ENCODE measurements around the gene HEPACAM2.

HEPACAM2 gene

DNA sequence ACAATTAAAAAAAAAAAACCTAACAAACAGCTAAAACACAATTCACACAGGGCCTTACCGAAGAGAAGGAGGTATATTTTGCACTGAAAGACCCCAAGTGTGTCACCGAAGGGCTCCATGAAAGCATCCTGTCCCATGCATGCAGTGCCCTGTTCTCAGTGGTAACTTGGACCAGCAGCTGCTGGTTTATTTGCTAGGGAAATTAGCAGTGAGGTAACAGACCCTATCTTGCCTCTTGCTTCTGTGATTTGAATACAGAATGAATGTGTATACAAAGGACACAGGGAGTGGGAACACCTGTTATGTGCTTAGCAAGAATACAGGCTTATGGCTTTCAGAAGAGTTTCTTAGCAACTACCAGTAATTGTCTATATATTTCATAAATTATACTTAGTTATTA, at the start of gene HEPACAM2:
Gene HEPACAM2 (minus strand): TSS at position 160 of the 400 bp plus-strand sequence.
- DNase-seq, result no peak

- DNase-seq, result no peak
Observed at GRCh38 chr7:93265220-93265619, 39.0 kb upstream of the HEPACAM2 start.

DNA sequence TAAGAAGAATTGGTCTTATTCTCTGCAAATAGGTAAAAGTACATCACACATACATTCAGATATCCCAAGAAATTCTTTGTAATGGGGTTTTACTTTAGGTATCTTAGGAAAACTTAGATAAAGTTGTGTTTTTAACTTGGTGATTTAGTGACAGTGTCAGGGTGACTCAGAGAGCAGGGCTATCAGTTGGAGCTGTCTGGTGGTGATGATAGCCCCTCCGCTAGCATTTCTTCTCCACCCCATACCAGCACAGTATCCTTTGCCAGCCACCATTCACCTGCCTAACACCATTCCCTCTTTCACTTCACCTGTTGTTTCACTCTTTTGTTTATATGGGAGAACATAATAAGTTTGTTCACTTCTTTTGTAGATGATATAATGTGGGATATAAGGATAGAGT, 36.3 kb upstream of the HEPACAM2 start:
- DNase-seq, result no peak

GRCh38 chr7:93258661-93259060, 32.4 kb upstream of the HEPACAM2 start:
- no peak for DNase-seq

DNA sequence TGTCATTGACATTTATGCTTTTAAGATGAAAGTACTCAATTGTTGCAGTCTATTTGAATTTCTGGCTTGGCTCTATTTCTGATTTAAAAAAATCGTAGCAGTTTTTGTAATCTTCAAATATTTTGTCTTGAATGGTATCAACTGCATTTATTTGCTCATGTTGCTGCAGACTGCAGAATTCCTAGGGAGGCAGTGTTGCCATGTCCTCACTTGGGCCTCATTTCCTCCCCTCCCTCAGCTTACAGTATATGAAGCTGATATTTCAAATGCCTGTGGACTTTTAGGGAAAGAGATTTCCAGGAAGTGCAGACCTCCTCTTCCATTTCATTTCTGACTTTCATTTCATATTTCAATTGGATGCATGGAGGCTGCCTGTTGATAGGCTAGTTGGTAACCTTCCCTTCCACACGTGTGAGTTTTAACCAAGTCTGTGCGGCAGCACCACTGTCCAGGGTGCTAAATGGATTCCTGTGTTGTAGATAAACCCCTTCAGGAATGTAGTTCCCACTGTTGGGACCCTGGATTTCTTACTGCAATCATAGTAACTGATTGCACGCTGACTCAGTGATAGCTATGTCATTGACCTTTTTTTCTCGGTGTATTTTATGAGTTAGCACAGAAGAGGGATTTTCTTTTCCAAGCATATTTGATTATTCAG, 23.4 kb upstream of the HEPACAM2 start:
- DNase-seq, result no peak

DNA sequence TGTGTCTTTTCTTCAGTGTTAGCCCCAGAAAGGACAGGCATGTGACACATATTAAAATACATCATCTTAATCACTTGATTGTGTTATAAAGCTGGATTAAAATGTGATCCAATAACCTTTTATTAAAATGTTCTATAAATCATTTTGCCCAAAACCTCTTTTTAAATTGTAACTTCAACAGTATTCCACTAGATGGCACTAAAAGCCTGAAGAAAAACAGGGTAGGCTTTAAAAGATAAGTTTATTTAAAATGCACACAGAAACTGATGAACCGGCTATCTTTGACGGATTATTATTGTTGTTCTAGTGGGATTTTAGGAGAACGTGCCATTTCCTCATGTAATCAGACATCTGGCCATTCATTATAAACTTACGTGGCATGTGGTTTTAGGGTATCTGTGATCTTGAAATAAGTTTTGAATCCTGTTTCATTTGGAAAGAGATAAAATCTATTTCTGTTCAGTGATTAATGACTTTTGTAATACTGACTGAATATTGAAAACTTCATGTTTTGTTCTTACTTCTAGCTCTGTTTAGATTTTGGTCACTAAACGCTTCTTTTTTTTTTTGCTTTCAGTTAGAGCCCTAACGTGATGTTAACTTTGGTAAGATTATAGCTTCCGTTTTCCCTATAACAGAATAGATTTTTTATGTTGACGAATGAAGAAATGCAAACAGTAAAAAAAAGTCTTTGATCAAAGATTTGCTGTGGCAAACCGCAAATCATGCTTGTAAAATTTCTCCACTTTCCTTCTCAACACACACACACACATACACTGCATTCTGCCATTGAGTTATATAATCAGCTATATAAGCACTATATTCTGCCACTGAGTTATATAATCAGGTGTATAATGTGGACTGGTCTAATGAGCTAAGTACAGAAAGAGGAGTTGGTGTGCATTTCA, 19.5 kb upstream of the HEPACAM2 start:
- peak; percentile 6 to 41 for DNase-seq

GRCh38 chr7:93242106-93242505, 15.8 kb upstream of the HEPACAM2 start:
- no peak for DNase-seq

DNA sequence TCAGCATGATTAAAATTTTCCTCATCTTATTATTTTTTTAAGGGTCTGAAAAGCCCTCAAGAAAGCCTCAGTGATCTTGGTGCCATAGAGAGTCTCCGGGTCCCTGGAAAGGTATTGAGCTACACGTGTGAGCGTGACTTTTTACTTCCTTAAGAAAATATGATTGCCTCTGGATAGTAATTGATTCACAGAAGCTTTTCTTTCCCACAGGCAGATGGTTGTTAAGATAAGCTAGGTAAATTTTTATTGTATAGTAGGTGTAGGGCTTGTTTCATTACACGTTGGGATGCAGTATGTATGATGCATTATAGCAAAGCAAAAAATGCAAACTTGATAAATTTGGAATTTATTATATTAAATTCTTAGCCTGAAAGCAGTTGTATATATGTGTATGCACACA, 13.6 kb upstream of the HEPACAM2 start:
- no peak for DNase-seq

- no peak for DNase-seq
Observed at GRCh38 chr7:93238748-93239147, 12.5 kb upstream of the HEPACAM2 start.

GRCh38 chr7:93238131-93238530, 11.9 kb upstream of the HEPACAM2 start:
- DNase-seq, result no peak

- DNase-seq, result no peak
Observed at GRCh38 chr7:93235541-93235940, 9.3 kb upstream of the HEPACAM2 start.

GRCh38 chr7:93232673-93233018, 6.4 kb upstream of the HEPACAM2 start:
- DNase-seq, result peak in 1 of 2 donors; percentile 11

GRCh38 chr7:93231799-93232672, 5.8 kb upstream of the HEPACAM2 start, which contains the start of gene VPS50:
Gene VPS50 (plus strand): TSS chr7:93232366. CDS start chr7:93232468, 102 bp downstream.
- peak; percentile 94 for DNase-seq

- DNase-seq, result peak; percentile 54 to 64
Observed at GRCh38 chr7:93231259-93231658, 5.0 kb upstream of the HEPACAM2 start.

GRCh38 chr7:93228302-93228701, 2.0 kb upstream of the HEPACAM2 start:
- peak; percentile 45 to 78 for DNase-seq

DNA sequence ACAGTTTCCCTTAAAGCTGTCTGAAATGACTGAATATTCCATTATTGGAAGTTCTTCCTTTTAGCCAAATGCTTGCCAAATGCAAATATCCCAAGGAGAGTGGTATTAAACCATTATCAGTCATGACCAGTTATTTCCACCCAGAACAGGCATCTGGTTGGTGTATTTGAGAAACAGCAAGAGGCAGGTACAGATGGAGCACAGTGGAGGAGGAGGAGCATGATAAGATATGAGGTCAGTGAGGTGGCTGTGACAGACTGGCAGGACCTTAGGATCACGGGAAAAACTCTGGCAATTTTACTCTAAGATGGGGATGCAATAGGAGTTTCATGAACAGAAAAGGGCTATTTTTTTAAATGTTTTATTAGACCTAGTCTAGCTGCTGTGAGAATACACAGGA, 6.4 kb downstream of the HEPACAM2 start:
- DNase-seq, result no peak

DNA sequence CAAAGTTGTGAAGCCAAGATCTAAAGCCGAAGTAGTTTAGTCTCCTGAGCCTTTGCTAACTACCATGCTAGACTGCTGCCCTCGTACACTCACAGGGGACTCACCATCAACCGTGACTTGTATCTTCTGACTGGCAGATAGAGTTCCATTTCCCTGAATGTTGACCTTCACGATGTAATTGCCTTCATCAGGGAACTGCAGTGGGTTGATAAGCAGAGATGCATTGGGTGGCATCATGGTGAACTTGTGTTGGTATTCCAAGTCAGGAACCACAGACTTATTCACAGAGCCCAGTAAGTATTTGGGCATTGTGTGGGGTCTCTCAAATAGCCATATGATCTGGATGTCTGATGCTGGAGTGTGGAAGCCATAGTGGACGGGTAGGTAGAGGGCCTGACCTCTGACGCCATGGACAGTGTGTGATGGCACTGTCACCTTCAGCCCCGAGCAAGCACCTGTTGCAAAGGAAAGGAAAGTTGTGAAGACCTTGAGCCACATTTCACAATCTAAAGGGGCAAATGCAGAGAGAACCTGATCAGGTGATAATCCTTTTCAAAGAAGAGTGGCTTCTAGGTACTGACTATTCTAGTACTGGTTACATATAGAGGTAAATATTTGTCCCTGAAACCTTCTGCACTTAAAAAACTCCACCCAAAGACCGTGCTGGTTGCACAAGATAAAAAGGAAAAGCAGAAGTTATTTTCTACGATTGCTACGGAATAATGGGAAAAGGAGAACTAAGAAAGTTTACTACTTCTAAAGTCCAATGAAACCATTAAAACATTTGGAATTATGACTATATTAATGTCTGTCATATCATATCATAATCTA, 7.1 kb downstream of the HEPACAM2 start:
- peak; percentile 31 to 47 for DNase-seq

DNA sequence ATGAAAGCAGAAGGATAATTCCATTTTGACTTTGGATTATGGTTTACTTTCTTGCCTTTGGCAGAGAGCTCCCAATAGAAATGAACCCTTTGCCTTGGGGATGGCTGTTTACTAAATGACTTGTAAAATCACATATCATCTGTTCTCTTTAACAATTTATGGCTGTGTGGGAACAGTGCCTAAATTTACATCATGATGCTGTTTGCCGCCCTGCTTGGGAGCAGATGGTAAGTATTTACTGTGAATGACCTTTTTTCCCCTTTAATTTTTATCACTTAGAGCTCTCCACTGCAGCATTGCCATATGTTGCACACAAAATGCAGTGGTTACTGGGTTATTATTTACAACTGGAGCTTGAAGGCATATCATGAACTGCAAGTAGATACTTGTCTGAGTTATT, 13.4 kb downstream of the HEPACAM2 start:
- DNase-seq, result no peak

DNA sequence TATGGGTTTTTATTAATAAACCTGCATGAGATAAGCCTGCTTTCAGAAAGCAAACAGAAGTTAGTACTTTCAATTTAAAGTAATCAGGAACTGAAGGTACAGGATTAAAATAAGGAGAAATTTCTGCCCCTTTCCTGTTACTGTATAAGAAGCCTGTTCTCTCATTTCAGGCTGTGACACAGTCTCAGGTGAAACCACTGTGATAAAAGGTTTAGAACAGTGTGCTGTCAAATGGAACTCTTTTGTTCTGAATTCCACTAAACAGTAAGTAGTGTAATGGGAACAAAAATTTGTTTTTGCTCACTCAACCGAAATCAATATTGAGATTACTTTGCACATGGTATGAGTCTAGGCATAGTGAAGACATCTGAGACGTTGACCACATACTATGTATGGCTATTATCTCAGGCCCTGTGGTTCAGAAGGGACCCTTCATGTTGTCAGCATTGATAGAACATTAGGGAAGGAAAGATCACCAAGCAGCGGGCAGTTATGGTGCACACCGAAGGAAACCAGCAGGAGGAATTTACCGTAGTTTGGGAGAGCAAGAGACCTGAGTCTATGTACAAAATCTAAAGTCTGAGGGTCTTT, 14.9 kb downstream of the HEPACAM2 start:
- DNase-seq, result no peak

- no peak for DNase-seq
Observed at GRCh38 chr7:93205046-93205445, 21.2 kb downstream of the HEPACAM2 start.

DNA sequence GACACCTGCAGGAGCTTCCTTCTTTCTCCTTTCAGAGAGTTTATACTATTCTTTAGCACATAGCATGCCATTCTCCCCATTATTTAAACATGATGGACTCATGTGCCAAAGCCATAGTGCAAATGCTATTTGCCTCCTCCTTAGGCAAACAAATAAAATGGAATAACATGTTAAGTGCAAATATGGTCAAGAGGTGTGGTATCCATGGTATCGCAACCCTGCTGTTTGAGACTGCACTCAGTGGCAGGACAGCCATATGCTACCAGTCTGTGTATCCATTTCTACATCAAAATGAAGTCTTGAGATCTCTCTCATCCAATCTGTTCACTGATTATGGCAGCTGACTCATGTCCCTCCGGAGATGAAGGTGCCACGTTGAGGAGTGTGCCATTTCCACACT, 22.8 kb downstream of the HEPACAM2 start:
- no peak for DNase-seq

All from inflammatory macrophage treated with lipopolysaccharide for 1 hour (primary cell).